ENCODE data around the gene GRAMD1B. TPM values are rescaled to one million over a fixed set of nuclear protein-coding genes. Genes with fewer than 3 reads are reported as not detected.
"Not testable (repeated sequence)": the region's sequence is repeated elsewhere in the genome, so short reads cannot be mapped to it uniquely, and the experiment has no call there.

GRAMD1B gene
- total RNA-seq, 6 experiments from 2014 or later: 1.0 to 2.0 (median 1.5) TPM

- DNase-seq (no peak), ATAC-seq (no peak)
- no CpG with 5 or more reads among the region's 13 CpGs for WGBS (ENCODE audit: insufficient coverage, low coverage, low lambda C conversion rate, missing lambda C conversion rate)
- TF ChIP-seq POLR2A (IDR thresholded peaks at IDR 0.05): no peak
- no peak for TF ChIP-seq CTCF (IDR thresholded peaks at IDR 0.05)
- intact Hi-C loops (cut with DNase I): loop anchor here in 1 of 2 donors (10.0 kb wide), 1 partner anchor 64 kb away; no protein-coding TSS in a partner anchor
- Histone ChIP-seq H3K4me1 (no peaks in the 10 kb centered on the region), H3K27me3 (no peaks in the 10 kb centered on the region), H3K27ac (no peak overlapping the region), H3K4me3 (no peak overlapping the region), H3K36me3 (no peaks in the 10 kb centered on the region), H3K9me3 (no peaks in the 10 kb centered on the region)
These were observed 80.5 kb downstream of the GRAMD1B start for GRCh38 chr11:123510579-123510905.

GRCh38 chr11:123511037-123511870 is 81.2 kb downstream of the GRAMD1B start:
- ATAC-seq (peak; percentile 96 to 99 (median 98)), DNase-seq (peak; percentile 71 to 81 (median 77))
- 20% methylated on average over 13 of the region's 14 CpGs for WGBS (ENCODE audit: insufficient coverage, low coverage, low lambda C conversion rate, missing lambda C conversion rate)
- no peak overlapping the region for H3K4me3 ChIP-seq
- TF ChIP-seq CTCF (IDR thresholded peaks at IDR 0.05) (peak; percentile 64 to 91 (median 87)), POLR2A (IDR thresholded peaks at IDR 0.05) (no peak)
- no peak overlapping the region for H3K27ac ChIP-seq
- H3K36me3 ChIP-seq: no peaks in the 10 kb centered on the region
- no peaks in the 10 kb centered on the region for H3K27me3 ChIP-seq
- H3K4me1 ChIP-seq: no peaks in the 10 kb centered on the region
- no peaks in the 10 kb centered on the region for H3K9me3 ChIP-seq
- intact Hi-C loops (cut with DNase I): loop anchor here in 1 of 2 donors (10.0 kb wide), 1 partner anchor 64 kb away; no protein-coding TSS in a partner anchor

DNA sequence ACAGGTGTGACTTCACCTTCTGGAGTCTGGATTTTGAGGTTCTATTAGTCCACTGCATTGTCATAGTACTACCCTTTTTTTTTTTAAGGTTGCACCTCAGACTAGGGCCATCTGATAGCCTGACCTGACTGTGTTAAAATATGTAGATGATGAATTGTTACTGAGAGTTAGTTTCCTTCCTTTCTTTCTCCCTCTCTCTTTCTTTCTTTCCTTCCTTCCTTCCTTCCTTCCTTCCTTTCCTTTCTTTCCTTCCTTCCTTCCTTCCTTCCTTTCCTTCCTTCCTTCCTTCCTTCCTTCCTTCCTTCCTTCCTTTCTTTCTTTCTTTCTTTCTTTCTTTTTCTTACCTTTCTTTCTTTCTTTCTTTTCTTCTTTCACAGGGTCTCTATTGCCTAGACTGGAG is 83.2 kb downstream of the GRAMD1B start:
- not testable (repeated sequence) for ATAC-seq, H3K27ac ChIP-seq, DNase-seq, H3K4me3 ChIP-seq, H3K36me3 ChIP-seq, H3K27me3 ChIP-seq, H3K9me3 ChIP-seq, H3K4me1 ChIP-seq
- intact Hi-C loops (cut with DNase I): loop anchor here in 1 of 2 donors (10.0 kb wide), 1 partner anchor 61 kb away; no protein-coding TSS in a partner anchor

DNA sequence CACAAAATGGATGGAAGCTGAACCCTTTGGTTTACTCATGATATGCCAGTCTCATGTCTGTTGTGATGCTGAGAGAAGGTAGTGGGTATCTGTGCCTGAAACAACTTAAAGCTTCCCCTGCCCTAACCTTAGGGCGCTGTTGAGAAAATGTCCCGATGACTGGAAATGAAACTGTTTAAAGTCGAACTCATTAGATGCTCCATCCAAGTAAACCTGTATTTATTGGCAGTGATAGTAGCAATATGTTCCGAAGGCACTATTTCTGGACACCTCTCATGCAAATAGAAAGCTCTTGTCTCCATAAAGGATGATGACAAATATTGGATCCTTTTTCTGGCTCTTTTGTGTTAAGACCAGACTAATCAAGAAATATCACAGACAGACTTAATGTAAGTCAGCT is 86.2 kb downstream of the GRAMD1B start:
- no peaks in the 10 kb centered on the region for H3K9me3 ChIP-seq
- H3K4me1 ChIP-seq: no peaks in the 10 kb centered on the region
- no peaks in the 10 kb centered on the region for H3K36me3 ChIP-seq
- H3K27ac ChIP-seq: no peak overlapping the region
- DNase-seq: no peak
- 71% methylated on average over 4 of the region's 4 CpGs for WGBS (ENCODE audit: insufficient coverage, low coverage, low lambda C conversion rate, missing lambda C conversion rate)
- ATAC-seq: no peak
- no peak for TF ChIP-seq CTCF (IDR thresholded peaks at IDR 0.05)
- TF ChIP-seq POLR2A (IDR thresholded peaks at IDR 0.05): no peak
- H3K27me3 ChIP-seq: no peaks in the 10 kb centered on the region
- H3K4me3 ChIP-seq: no peak overlapping the region
- intact Hi-C loops (cut with DNase I): loop anchor here in 1 of 2 donors (10.0 kb wide), 1 partner anchor 59 kb away; no protein-coding TSS in a partner anchor

DNA sequence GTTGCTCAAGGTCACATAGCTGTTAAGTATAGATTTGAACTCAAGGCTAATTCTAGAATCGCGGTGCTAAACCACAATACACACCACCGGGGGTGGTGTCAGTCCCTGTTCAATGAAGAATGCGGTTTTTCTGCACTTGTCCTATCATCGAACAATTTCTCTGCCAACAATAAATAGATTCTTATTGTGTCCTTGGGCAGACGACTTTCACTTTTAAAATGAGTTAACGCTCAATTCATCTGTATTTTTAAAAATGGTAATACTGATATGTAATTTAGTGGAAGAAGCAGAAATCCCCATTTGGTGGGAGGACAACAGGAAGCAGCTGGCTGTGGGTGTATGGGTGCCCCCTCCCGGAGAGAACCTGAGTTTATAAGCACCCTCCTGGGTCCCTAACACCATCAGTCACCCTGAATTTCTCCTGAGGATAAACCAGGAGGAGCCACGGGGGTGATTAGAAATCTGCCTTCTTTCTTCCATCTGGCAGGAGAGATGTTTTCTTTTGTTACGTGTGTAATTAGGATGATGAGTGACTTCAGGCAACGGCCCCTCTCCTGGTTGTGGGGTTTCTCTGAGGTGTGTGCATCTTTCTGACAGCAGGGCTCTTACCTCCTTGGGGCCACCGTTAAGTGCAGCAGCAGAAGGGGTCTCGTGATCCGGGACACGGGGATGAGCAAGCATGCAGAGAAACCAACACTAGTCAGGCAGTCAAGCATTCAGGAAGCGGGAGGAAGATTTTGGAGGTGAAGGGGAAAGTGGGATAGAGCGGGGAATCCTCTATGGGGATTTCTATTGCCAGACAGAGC is 87.7 kb downstream of the GRAMD1B start:
- Histone ChIP-seq H3K4me1 (no peaks in the 10 kb centered on the region), H3K9me3 (no peaks in the 10 kb centered on the region), H3K4me3 (no peak overlapping the region), H3K27ac (no peak overlapping the region), H3K27me3 (no peaks in the 10 kb centered on the region), H3K36me3 (no peaks in the 10 kb centered on the region)
- ATAC-seq (no peak), DNase-seq (no peak)
- TF ChIP-seq POLR2A (IDR thresholded peaks at IDR 0.05) (no peak), CTCF (IDR thresholded peaks at IDR 0.05) (no peak)
- WGBS (ENCODE audit: insufficient coverage, low coverage, low lambda C conversion rate, missing lambda C conversion rate): 57% methylated on average over 16 of the region's 17 CpGs
- intact Hi-C loops (cut with DNase I): loop anchor here in 1 of 2 donors (10.0 kb wide), 1 partner anchor 57 kb away; no protein-coding TSS in a partner anchor
